Stimulated activated naive CD8-positive, alpha-beta T cell treated with anti-CD3 and anti-CD28 coated beads, Interleukin-15, Interleukin-2, amounts not matched to agents 100 ng/mL and 50 ng/mL, for 24 hours (primary cell): ENCODE measurements around the gene OR13C8.
"Not testable (repeated sequence)": the region's sequence is repeated elsewhere in the genome, so short reads cannot be mapped to it uniquely, and the experiment has no call there.

Experiments
- H3K27ac Mint-ChIP-seq: one replicate; pipeline ENCODE4 v1.8.0; 2021; ENCODE audit warnings: mild to moderate bottlenecking, mixed read lengths
- H3K27me3 Mint-ChIP-seq: one replicate; pipeline ENCODE4 v1.8.0; 2021; ENCODE audit warnings: mixed read lengths
- H3K36me3 Mint-ChIP-seq: one replicate; pipeline ENCODE4 v1.8.0; 2021; ENCODE audit warnings: low read depth, mixed read lengths
- H3K4me1 Mint-ChIP-seq: one replicate; pipeline ENCODE4 v1.8.0; 2021; ENCODE audit warnings: low read depth, mixed read lengths
- H3K4me3 Mint-ChIP-seq: one replicate; pipeline ENCODE4 v1.8.0; 2021; ENCODE audit warnings: mild to moderate bottlenecking, mixed read lengths
- H3K9me3 Mint-ChIP-seq: one replicate; pipeline ENCODE4 v1.8.0; 2021; ENCODE audit warnings: mixed read lengths

The OR13C8 gene

GRCh38 chr9:104589626-104590025, 20.7 kb downstream of the OR13C8 start:
- Mint-ChIP-seq H3K9me3 (peaks cover 15% of the 10 kb centered on the region), H3K36me3 (no peaks in the 10 kb centered on the region), H3K27ac (no peak overlapping the region), H3K27me3 (no peaks in the 10 kb centered on the region), H3K4me3 (no peak overlapping the region), H3K4me1 (no peaks in the 10 kb centered on the region)

DNA sequence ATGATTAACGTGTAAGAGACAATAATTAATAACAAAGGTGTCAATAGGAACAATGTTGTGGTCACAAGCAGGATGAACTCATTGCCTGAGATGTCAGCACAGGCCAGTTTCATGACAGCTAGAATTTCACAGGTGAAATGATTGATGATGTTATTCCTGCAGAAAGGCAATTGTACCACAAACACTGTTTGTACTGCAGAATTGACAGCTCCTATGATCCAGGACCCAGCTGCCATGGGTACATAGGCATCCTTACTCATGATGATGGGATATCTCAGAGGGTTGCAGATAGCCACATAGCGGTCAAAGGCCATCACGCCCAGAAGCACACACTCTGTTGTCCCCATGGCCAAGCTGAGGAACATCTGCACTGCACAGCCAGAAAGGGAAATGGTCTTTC, 29.8 kb downstream of the OR13C8 start:
- not testable (repeated sequence) for H3K9me3 Mint-ChIP-seq, H3K4me1 Mint-ChIP-seq, H3K27me3 Mint-ChIP-seq, H3K4me3 Mint-ChIP-seq, H3K36me3 Mint-ChIP-seq, H3K27ac Mint-ChIP-seq

GRCh38 chr9:104599313-104599712, 30.3 kb downstream of the OR13C8 start, which contains the start of gene OR13C5:
Gene OR13C5 (minus strand): TSS chr9:104599413. CDS start chr9:104599413, 0 bp downstream.
- H3K4me1 Mint-ChIP-seq, H3K27ac Mint-ChIP-seq, H3K4me3 Mint-ChIP-seq, H3K27me3 Mint-ChIP-seq, H3K9me3 Mint-ChIP-seq, H3K36me3 Mint-ChIP-seq: not testable (repeated sequence)

GRCh38 chr9:104604801-104605200, 35.8 kb downstream of the OR13C8 start:
- no peaks in the 10 kb centered on the region for H3K27me3 Mint-ChIP-seq
- no peaks in the 10 kb centered on the region for H3K4me1 Mint-ChIP-seq

GRCh38 chr9:104605527-104605926, 36.6 kb downstream of the OR13C8 start, which contains the start of gene OR13C2:
Gene OR13C2 (minus strand): TSS chr9:104605627. CDS start chr9:104605627, 0 bp downstream.
- H3K36me3 Mint-ChIP-seq, H3K4me1 Mint-ChIP-seq, H3K4me3 Mint-ChIP-seq, H3K27me3 Mint-ChIP-seq, H3K9me3 Mint-ChIP-seq, H3K27ac Mint-ChIP-seq: not testable (repeated sequence)

More at GRCh38 chr9:104604801-104605200, 35.8 kb downstream of the OR13C8 start:
- Mint-ChIP-seq H3K9me3 (no peaks in the 10 kb centered on the region), H3K36me3 (no peaks in the 10 kb centered on the region), H3K4me3 (no peak overlapping the region), H3K27ac (no peak overlapping the region)

- Mint-ChIP-seq H3K4me1 (no peaks in the 10 kb centered on the region), H3K27ac (no peak overlapping the region), H3K36me3 (no peaks in the 10 kb centered on the region), H3K27me3 (no peaks in the 10 kb centered on the region), H3K4me3 (no peak overlapping the region), H3K9me3 (no peaks in the 10 kb centered on the region)
These were observed 37.2 kb downstream of the OR13C8 start for GRCh38 chr9:104606152-104606551.

DNA sequence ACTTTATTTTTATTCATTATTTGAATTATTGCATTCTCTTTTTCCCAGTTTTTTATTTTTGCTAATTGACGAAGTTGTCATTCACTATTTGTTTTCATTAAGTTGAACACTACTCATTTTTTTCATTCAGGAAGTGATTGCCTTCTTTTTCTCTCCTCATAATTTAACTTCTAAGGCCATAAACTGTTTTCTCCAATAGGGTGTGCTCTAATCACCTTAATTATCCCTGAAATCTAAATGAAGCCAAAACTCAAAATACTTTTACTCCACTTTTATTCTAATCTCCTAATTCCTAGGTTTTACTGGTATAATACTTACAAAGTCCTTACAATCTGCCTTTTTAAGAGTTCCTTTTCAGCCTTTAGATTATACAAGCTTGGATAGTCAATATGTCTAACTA, 39.4 kb downstream of the OR13C8 start:
- no peaks in the 10 kb centered on the region for H3K27me3 Mint-ChIP-seq
- H3K4me1 Mint-ChIP-seq: no peaks in the 10 kb centered on the region
- H3K9me3 Mint-ChIP-seq: no peaks in the 10 kb centered on the region
- no peaks in the 10 kb centered on the region for H3K36me3 Mint-ChIP-seq
- H3K4me3 Mint-ChIP-seq: no peak overlapping the region
- H3K27ac Mint-ChIP-seq: no peak overlapping the region

DNA sequence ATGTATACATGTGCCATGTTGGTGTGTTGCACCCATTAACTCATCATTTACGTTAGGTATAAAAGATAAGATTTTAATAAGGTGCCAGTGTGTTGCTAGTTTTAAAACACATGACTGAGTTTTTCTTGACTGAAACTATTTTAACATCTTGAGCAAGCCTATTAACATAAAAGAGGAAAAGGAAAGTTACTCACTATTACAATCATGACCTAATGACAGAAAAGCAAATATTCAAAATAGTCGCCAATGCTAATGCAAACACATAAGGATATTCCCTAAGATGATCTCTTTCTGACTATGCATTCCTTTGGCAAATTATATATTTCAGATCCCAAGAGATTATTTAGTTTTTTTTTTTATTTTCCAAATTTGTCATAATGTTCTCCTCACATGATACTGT, 42.2 kb downstream of the OR13C8 start:
- Mint-ChIP-seq H3K27ac (no peak overlapping the region), H3K27me3 (no peaks in the 10 kb centered on the region), H3K9me3 (no peaks in the 10 kb centered on the region), H3K4me1 (no peaks in the 10 kb centered on the region), H3K4me3 (no peak overlapping the region), H3K36me3 (no peaks in the 10 kb centered on the region)

DNA sequence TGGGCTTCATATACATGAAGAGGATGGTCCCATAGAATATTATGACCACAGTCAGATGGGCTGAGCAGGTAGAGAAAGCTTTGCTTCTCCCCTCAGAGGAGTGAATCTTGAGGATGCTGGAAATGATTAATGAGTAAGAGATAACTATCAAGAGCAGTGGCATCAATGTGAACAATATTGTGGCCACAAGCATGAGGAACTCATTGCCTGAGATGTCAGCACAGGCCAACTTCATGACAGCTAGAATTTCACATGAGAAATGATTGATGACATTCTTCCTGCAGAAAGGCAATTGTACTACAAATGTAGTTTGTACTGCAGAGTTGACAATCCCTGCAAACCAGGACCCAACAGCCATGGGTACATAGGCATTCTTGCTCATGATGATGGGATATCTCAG, 48.5 kb downstream of the OR13C8 start:
- Mint-ChIP-seq H3K4me1 (no peaks in the 10 kb centered on the region), H3K9me3 (peaks cover 4% of the 10 kb centered on the region), H3K4me3 (no peak overlapping the region), H3K27ac (no peak overlapping the region), H3K36me3 (no peaks in the 10 kb centered on the region), H3K27me3 (no peaks in the 10 kb centered on the region)

DNA sequence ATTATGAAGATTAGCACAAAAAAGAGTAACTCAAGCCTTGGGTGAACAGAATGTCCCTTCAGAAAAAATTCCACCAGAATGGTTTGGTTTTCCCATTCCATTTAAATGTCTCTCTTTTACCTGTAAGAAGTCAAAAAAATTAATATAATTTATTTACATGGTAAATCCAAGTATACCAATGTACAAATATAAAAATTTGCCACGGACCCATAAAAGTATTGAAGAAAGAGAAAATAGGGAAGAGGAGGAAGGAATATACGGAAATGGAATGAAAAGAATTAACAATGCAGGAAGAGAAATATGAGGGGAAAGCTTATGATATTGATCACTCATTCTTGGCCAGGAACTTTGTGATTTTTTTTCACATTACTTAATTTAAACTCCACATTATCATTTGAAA, 49.1 kb downstream of the OR13C8 start, which contains the start of gene OR13C9:
OR13C9 (minus strand) TSS at position 101 of the 400 bp plus-strand sequence; CDS start at position 101, 0 bp downstream.
- peaks cover 6% of the 10 kb centered on the region for H3K9me3 Mint-ChIP-seq
- no peaks in the 10 kb centered on the region for H3K27me3 Mint-ChIP-seq

More for the DNA sequence above, 49.1 kb downstream of the OR13C8 start, which contains the start of gene OR13C9:
- H3K4me3 Mint-ChIP-seq: no peak within 1 kb of the TSS
- H3K36me3 Mint-ChIP-seq: no peaks in the 10 kb centered on the region
- no peaks in the 10 kb centered on the region for H3K4me1 Mint-ChIP-seq
- H3K27ac Mint-ChIP-seq: no peak within 1 kb of the TSS
